Measurements from ENCODE around the gene TMX1. TPM values are rescaled to one million over a fixed set of nuclear protein-coding genes. Genes with fewer than 3 reads are reported as not detected.

Gene TMX1
- total RNA-seq, 2 donors from 2014 or later: 8.9 to 11.7 TPM

- no peak overlapping the region for H3K4me3 ChIP-seq
- H3K36me3 ChIP-seq: no peaks in the 10 kb centered on the region
- H3K27ac ChIP-seq: no peak overlapping the region
- no peaks in the 10 kb centered on the region for H3K9me3 ChIP-seq
- peaks cover 0 to 12% of the 10 kb centered on the region in 2 donors for H3K4me1 ChIP-seq
- TF ChIP-seq CTCF (IDR thresholded peaks at IDR 0.05): no peak
- no peaks in the 10 kb centered on the region for H3K27me3 ChIP-seq
- no peak for DNase-seq (ENCODE audit: low spot score)
Measured at GRCh38 chr14:51294951-51295525, 55.0 kb downstream of the TMX1 start.

- DNase-seq (ENCODE audit: low spot score): no peak
- H3K36me3 ChIP-seq: no peaks in the 10 kb centered on the region
- TF ChIP-seq CTCF (IDR thresholded peaks at IDR 0.05): no peak
- no peaks in the 10 kb centered on the region for H3K9me3 ChIP-seq
- H3K27ac ChIP-seq: no peak overlapping the region
- H3K4me3 ChIP-seq: no peak overlapping the region
- H3K4me1 ChIP-seq: peaks cover 0 to 12% of the 10 kb centered on the region in 2 donors
- no peaks in the 10 kb centered on the region for H3K27me3 ChIP-seq
Measured at GRCh38 chr14:51295646-51296263, 55.7 kb downstream of the TMX1 start.

GRCh38 chr14:51297066-51297465 lies 57.0 kb downstream of the TMX1 start:
- TF ChIP-seq CTCF (IDR thresholded peaks at IDR 0.05): no peak
- H3K9me3 ChIP-seq: no peaks in the 10 kb centered on the region

GRCh38 chr14:51298895-51299294 lies 58.8 kb downstream of the TMX1 start:
- H3K4me3 ChIP-seq: no peak overlapping the region
- H3K27ac ChIP-seq: no peak overlapping the region
- no peaks in the 10 kb centered on the region for H3K36me3 ChIP-seq
- H3K27me3 ChIP-seq: no peaks in the 10 kb centered on the region
- TF ChIP-seq CTCF (IDR thresholded peaks at IDR 0.05): no peak
- H3K9me3 ChIP-seq: no peaks in the 10 kb centered on the region
- peaks cover 0 to 7% of the 10 kb centered on the region in 2 donors for H3K4me1 ChIP-seq
- DNase-seq (ENCODE audit: low spot score): no peak

More at GRCh38 chr14:51297066-51297465, 57.0 kb downstream of the TMX1 start:
- peaks cover 0 to 15% of the 10 kb centered on the region in 2 donors for H3K4me1 ChIP-seq
- DNase-seq (ENCODE audit: low spot score): no peak
- H3K36me3 ChIP-seq: no peaks in the 10 kb centered on the region
- no peak overlapping the region for H3K4me3 ChIP-seq
- H3K27me3 ChIP-seq: no peaks in the 10 kb centered on the region
- H3K27ac ChIP-seq: no peak overlapping the region

GRCh38 chr14:51302295-51303030 lies 62.4 kb downstream of the TMX1 start:
- Histone ChIP-seq H3K36me3 (no peaks in the 10 kb centered on the region), H3K27me3 (no peaks in the 10 kb centered on the region), H3K9me3 (no peaks in the 10 kb centered on the region), H3K27ac (no peak overlapping the region), H3K4me3 (no peak overlapping the region), H3K4me1 (peaks cover 0 to 7% of the 10 kb centered on the region in 2 donors)
- TF ChIP-seq CTCF (IDR thresholded peaks at IDR 0.05): no peak
- no peak for DNase-seq (ENCODE audit: low spot score)
